Activated CD8-positive, alpha-beta memory T cell treated with anti-CD3 and anti-CD28 coated beads, Interleukin-2, amount 10 ng/mL, durations not matched to agents 7 days and 5 days (primary cell): ENCODE data around the gene EIF2AK2. TPM values are rescaled to one million over a fixed set of nuclear protein-coding genes. Genes with fewer than 3 reads are reported as not detected.
A peak's percentile ranks its signal among the peaks of the same experiment; 100 is the strongest.
"Not testable (repeated sequence)": the region's sequence is repeated elsewhere in the genome, so short reads cannot be mapped to it uniquely, and the experiment has no call there.

Experiments
- ATAC-seq: fragments of 150-1000 bp; cut with Tn5 transposase; one replicate; pipeline ENCODE4 v1.10.0; 2021; ENCODE audit warnings: moderate library complexity
- CTCF ChIA-PET: fragments of 350-600 bp; sonication (Branson Sonifier 250); formaldehyde crosslinking; loops from one replicate; lab custom pipeline; 2021; ENCODE audit warnings: antibody characterized with exemption; lab: Charles Lee
- DNase-seq: peaks from one replicate; pipeline ENCODE4 v3.0.0-alpha.2; 2020
- H3K27ac Mint-ChIP-seq: one replicate; pipeline ENCODE4 v1.8.0; 2021; ENCODE audit warnings: mild to moderate bottlenecking, mixed read lengths
- H3K27me3 Mint-ChIP-seq: one replicate; pipeline ENCODE4 v1.8.0; 2021; ENCODE audit warnings: mixed read lengths
- H3K36me3 Mint-ChIP-seq: one replicate; pipeline ENCODE4 v1.8.0; 2021; ENCODE audit warnings: mild to moderate bottlenecking, mixed read lengths
- H3K4me1 Mint-ChIP-seq: one replicate; pipeline ENCODE4 v1.8.0; 2021; ENCODE audit warnings: mixed read lengths
- H3K4me3 Mint-ChIP-seq: one replicate; pipeline ENCODE4 v1.8.0; 2021; ENCODE audit warnings: mild to moderate bottlenecking, moderate library complexity, mixed read lengths
- H3K9me3 Mint-ChIP-seq: one replicate; pipeline ENCODE4 v1.8.0; 2022; ENCODE audit warnings: low read depth, mixed read lengths
- total RNA-seq, 2 experiments: library from RNA; stranded (reverse); gene quantifications; one replicate each; pipeline ENCODE4 v1.2.3, GENCODE V29; 2021

Gene EIF2AK2
- total RNA-seq = 100 to 1,000 TPM; 115 to 175 TPM

DNA sequence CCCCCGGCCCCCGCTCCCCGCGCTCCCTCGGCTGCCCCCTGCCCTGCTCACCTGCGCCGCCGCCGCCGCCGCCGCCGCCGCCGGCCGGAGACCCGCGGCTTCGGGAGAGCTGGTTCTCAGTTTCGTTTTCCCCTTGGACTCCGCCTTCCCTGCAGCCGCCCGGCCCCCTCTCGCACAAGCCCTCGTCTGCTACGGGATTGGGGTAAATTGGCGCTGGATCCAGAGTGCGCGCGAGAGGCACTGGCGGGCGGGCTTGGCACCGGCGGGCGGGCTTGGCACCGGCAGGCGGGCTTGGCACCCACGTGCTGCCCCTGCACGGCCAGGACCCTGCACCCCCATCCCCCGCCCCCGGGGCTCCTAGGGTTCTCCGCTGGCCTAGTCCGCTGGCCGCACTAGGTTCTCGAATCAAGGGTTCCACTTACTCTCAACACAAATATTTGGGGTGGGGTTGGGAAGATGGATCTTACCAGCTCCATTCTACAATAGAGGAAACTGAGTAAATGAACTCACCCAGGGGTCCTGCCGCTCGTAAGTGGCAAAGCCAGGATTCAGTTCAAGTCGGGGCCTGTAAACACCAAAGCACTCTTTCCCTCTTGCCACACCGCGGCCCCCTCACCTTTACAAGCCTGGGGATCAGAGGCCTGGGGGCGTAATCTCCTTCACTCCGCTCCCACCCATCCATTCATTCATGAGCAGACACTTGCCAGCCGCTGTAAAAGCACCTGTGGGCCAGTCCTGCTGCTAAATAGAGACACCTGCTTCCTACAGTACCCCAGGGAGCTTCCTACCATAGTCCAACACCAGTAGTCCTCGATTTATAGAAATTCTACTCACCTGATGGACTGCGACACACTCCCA is at the start of gene EIF2AK2:
Gene EIF2AK2 (minus strand): TSS at position 124 of the 858 bp plus-strand sequence. CDS start 9,174 bp downstream, outside the sequence.
- Mint-ChIP-seq H3K27ac (peak within 1 kb of the TSS; percentile 98), H3K4me3 (peak within 1 kb of the TSS; percentile 98), H3K27me3 (no peaks in the 10 kb centered on the region), H3K9me3 (no peaks in the 10 kb centered on the region), H3K4me1 (peaks cover 46% of the 10 kb centered on the region), H3K36me3 (peaks cover 43% of the 10 kb centered on the region)
- peak; percentile 96 for ATAC-seq
- CTCF ChIA-PET = interaction anchor here (0.6 to 3.4 kb wide), 6 partner anchors 10 to 82 kb away, joined by 3 to 14 read pairs (median 3); partner anchors contain the start of gene CEBPZOS
- peak; percentile 95 for DNase-seq

DNA sequence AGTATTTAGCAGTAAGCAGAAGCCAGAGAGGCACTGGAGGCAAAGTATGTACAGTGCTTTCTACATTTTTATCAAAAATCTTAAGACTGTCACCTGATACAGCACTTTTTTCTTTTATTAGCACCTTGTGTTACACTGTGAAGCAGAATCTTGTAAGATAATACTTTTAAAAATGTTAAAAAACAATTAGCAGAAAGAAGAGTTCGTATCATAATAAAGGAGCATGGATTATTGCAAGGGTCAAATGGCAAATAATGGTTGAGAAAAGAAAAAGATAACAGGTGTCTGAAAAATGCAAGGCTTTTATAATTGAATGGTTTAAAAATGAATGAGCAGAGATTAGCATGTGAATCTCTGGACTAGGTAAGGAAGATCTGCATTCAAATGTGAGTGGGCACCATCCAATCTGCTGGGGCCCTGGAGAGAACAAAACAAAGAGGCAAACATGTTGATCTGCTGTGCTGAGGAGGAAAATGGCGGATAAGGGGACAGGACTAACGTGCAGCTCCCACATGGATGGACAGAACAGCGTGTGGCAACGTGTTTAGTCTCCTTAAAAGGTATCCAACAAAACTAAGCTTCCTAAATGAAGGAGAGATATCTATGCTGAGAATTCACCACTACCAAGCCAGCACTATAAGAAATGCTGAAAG is 49.0 kb upstream of the EIF2AK2 start:
- DNase-seq (no peak), ATAC-seq (no peak)
- Mint-ChIP-seq H3K4me1 (peaks cover 33% of the 10 kb centered on the region), H3K36me3 (peaks cover 87% of the 10 kb centered on the region), H3K4me3 (no peak overlapping the region), H3K27ac (no peak overlapping the region), H3K9me3 (peaks cover 22% of the 10 kb centered on the region), H3K27me3 (no peaks in the 10 kb centered on the region)
- CTCF ChIA-PET = no interaction called here

DNA sequence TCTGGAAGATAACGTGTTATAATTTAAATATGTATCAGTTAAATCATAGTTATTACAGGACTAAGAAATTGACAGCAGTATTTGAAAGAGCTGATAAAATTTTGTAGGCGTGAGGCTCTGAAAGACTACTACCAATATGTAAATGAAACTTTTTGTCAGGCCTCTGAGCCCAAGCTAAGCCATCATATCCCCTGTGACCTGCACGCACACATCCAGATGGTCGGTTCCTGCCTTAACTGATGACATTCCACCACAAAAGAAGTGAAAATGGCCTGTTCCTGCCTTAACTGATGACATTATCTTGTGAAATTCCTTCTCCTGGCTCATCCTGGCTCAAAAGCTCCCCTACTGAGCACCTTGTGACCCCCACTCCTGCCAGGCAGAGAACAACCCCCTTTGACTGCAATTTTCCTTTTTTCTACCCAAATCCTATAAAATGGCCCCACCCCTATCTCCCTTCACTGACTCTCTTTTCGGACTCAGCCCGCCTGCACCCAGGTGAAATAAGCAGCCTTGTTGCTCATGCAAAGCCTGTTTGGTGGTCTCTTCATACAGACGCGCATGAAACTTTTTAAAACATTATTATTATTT is 48.4 kb upstream of the EIF2AK2 start:
- ATAC-seq, H3K27ac Mint-ChIP-seq, DNase-seq, H3K4me3 Mint-ChIP-seq, CTCF ChIA-PET, H3K27me3 Mint-ChIP-seq: not testable (repeated sequence)
- peaks cover 36% of the 10 kb centered on the region for H3K4me1 Mint-ChIP-seq
- peaks cover 87% of the 10 kb centered on the region for H3K36me3 Mint-ChIP-seq
- peaks cover 22% of the 10 kb centered on the region for H3K9me3 Mint-ChIP-seq

DNA sequence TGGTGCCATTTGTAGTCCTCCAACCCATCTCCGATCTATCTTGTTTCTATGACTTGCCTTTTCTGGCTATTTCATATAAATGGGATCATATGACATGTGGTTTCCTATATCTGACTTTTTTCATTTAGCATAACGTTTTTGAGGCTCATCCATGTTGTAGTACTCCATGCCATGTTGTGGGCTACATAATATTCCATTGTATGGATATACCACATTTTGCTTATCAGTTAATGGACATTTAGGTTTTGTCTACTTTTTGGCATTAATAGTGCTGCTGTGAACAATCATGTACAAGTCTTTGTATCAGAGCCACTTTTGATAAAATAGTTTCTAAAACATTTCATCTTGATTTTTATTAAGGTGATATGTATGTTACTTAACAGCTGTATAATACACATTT is 46.9 kb upstream of the EIF2AK2 start:
- no peak overlapping the region for H3K27ac Mint-ChIP-seq
- peaks cover 47% of the 10 kb centered on the region for H3K4me1 Mint-ChIP-seq
- no peaks in the 10 kb centered on the region for H3K27me3 Mint-ChIP-seq
- peaks cover 76% of the 10 kb centered on the region for H3K36me3 Mint-ChIP-seq
- DNase-seq (no peak), ATAC-seq (no peak)
- H3K9me3 Mint-ChIP-seq = peaks cover 17% of the 10 kb centered on the region
- no peak overlapping the region for H3K4me3 Mint-ChIP-seq
- CTCF ChIA-PET = interaction anchor here (1.2 kb wide), 1 partner anchor 15 kb away, joined by 4 read pairs; no protein-coding TSS in a partner anchor

DNA sequence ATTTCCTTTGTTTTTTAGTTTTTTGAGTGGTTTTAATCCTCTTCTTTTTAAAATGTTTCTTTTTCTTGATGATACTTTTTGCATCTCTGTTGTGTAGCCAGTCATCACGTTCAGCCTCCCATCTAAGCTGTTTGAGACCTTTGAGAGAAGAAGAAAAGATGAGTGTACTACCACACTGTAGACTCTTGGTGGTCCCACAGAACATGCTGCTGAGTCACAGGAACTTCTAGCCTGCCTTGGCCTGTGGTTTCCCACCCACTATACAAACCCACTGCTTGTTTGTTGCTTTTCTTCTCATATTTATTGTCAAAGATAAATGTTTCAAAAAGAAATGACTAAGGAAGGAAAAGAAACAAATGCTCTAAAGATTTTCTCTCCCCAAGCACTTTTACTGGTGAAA is 45.0 kb upstream of the EIF2AK2 start:
- H3K27ac Mint-ChIP-seq = peak overlapping the region; percentile 87
- ATAC-seq = peak; percentile 95
- peaks cover 47% of the 10 kb centered on the region for H3K4me1 Mint-ChIP-seq
- H3K36me3 Mint-ChIP-seq = peaks cover 57% of the 10 kb centered on the region
- DNase-seq = peak; percentile 88
- CTCF ChIA-PET = interaction anchor here (0.6 to 1.7 kb wide), 4 partner anchors 30 to 99 kb away, joined by 3 to 7 read pairs (median 3); partner anchors contain the start of gene EIF2AK2
- H3K27me3 Mint-ChIP-seq = no peaks in the 10 kb centered on the region
- H3K9me3 Mint-ChIP-seq = peaks cover 5% of the 10 kb centered on the region
- no peak overlapping the region for H3K4me3 Mint-ChIP-seq

DNA sequence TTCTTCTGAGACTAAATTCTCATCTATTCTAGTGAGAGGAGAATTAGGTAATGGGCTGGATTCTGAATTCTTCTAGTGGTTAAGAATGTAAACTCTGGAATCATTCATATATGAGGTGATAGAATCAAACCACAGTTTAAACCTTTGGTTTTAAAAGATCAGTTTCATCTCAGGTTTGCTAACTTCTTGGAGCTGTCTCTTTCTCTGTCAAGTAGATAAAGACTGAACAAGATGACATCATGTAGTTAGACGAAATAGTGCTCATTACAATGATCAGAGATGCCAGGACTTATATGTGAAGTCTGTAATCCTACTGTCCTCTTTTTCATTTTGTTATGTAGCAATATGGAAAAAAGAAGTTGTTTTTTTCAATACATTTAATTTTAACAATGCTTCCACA is 44.4 kb upstream of the EIF2AK2 start:
- Mint-ChIP-seq H3K4me3 (no peak overlapping the region), H3K4me1 (peaks cover 45% of the 10 kb centered on the region), H3K36me3 (peaks cover 54% of the 10 kb centered on the region), H3K9me3 (peaks cover 3% of the 10 kb centered on the region), H3K27me3 (no peaks in the 10 kb centered on the region), H3K27ac (peak overlapping the region; percentile 69)
- CTCF ChIA-PET = interaction anchor here (0.6 to 1.7 kb wide), 5 partner anchors 11 to 100 kb away, joined by 3 to 7 read pairs (median 3); partner anchors contain the start of gene EIF2AK2
- DNase-seq = no peak
- ATAC-seq = no peak

DNA sequence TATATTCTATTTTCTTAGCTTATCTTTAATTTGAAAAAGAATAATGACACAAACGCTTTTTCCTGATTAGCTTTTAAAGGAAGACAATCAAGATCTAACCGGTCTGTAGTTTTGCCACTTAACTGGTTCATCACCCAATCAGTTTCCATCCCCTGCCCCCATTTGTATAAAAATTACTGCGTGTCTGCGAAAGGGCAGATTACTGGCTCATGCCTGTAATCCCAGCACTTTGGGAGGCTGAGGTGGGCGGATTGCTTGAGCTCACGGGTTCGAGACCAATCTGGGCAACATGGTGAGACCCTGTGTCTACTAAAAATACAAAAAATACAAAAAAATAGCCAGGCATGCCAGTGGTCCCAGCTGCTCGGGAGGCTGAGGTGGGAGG is 41.9 kb upstream of the EIF2AK2 start:
- H3K9me3 Mint-ChIP-seq = no peaks in the 10 kb centered on the region
- H3K36me3 Mint-ChIP-seq = peaks cover 30% of the 10 kb centered on the region
- CTCF ChIA-PET = interaction anchor here (0.5 to 1.5 kb wide), 5 partner anchors 12 to 72 kb away, joined by 3 to 4 read pairs (median 3); no protein-coding TSS in a partner anchor
- peaks cover 45% of the 10 kb centered on the region for H3K4me1 Mint-ChIP-seq
- H3K4me3 Mint-ChIP-seq = no peak overlapping the region
- DNase-seq (no peak), ATAC-seq (no peak)
- H3K27me3 Mint-ChIP-seq = no peaks in the 10 kb centered on the region
- no peak overlapping the region for H3K27ac Mint-ChIP-seq

DNA sequence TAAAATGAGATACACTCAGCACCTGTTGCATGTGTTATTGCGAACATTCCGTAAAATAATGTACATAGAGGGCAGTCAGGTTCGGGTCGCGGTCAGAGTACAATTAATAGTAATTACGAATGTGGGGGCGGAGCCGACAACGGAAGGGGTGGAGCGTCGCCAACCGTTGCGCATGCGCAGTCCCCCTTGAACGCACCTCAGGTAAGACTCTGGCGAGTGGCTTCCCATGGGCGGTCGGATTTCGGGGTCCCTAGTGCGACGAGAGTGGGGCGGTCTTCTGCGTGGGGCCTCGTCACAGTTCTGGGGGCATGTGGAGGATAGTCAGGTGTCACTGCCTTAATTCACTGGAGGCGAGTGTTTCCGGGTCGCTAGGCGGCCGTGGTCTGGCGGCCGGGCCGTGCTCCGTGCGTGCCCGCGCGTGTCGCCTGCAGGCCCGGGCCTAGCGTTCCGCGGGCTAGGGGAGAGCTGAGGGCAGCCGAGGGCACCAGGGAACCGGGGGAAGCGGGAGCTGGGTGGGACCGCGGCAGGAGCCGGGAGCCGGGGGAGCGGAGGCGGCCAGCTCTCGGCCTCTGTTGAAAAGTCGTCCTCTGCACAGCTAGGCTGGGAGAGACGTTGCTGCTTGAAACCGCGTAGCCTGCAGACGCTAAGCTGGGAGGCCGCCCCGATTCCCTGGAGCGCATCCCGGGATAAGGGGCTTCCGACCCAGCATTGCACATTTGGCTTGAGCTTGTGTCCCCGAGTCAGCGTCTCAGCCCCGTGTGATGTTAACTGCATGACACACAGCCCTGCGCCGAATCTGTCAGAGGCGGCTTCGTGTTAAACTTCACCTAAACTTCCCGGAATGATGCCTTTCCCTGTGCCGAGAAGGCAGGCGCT is 39.8 kb upstream of the EIF2AK2 start, which contains the start of gene CEBPZOS:
Gene CEBPZOS (plus strand): TSS at position 177 of the 876 bp plus-strand sequence. CDS start 3,209 bp downstream, outside the sequence.
- Mint-ChIP-seq H3K36me3 (peaks cover 15% of the 10 kb centered on the region), H3K4me1 (peaks cover 33% of the 10 kb centered on the region), H3K27ac (peak within 1 kb of the TSS; percentile 99), H3K4me3 (peak within 1 kb of the TSS; percentile 97), H3K9me3 (no peaks in the 10 kb centered on the region), H3K27me3 (no peaks in the 10 kb centered on the region)
- ATAC-seq = peak; percentile 92
- peak; percentile 92 for DNase-seq
- CTCF ChIA-PET = interaction anchor here (1.3 kb wide), 1 partner anchor 40 kb away, joined by 4 read pairs; the partner anchor contains the start of gene EIF2AK2

DNA sequence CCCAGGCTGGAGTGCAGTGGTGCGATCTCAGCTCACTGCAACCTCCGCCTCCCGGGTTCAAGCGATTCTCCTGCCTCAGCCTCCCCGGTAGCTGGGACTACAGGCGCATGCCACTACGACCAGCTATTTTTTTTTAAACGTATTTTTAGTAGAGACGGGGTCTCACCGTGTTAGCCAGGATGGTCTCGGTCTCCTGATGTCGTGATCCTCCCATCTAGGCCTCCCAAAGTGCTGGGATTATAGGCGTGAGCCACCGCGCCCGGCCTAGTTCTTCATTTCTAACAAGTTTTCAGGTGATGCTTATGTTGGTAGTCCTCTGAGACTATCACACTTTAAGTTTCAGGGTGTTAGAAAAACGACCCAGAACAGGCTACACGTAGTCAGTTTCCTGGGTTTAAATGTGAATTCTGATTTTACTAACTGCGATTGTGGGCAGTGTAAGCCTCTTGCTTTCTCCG is 39.1 kb upstream of the EIF2AK2 start:
- CTCF ChIA-PET = interaction anchor here (1.3 kb wide), 1 partner anchor 39 kb away, joined by 4 read pairs; the partner anchor contains the start of gene EIF2AK2
- peaks cover 30% of the 10 kb centered on the region for H3K4me1 Mint-ChIP-seq
- peaks cover 13% of the 10 kb centered on the region for H3K36me3 Mint-ChIP-seq
- H3K9me3 Mint-ChIP-seq, ATAC-seq, H3K27me3 Mint-ChIP-seq, DNase-seq: not testable (repeated sequence)
- H3K4me3 Mint-ChIP-seq = peak overlapping the region; percentile 97
- peak overlapping the region; percentile 99 for H3K27ac Mint-ChIP-seq

DNA sequence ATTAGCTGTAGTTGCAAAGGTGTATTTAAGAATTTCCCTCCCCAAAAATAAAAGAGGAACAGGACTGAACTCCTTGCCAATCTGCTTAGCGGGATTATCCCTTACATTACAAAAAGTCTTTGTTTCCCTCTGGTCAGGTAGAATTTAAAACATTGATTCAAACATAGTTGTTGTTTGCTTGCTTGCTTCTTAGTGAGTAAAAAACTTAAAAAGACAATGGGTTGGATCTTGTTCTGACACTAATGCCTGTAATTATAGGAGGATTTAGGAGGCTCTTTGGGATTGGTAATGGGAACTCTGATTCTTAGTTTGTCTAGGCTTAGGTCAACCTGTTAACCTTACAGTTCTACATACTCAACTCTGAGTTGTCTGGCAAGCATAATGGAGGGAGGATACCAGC is 35.8 kb upstream of the EIF2AK2 start:
- no peak overlapping the region for H3K4me3 Mint-ChIP-seq
- no peak for ATAC-seq
- peaks cover 4% of the 10 kb centered on the region for H3K36me3 Mint-ChIP-seq
- no peaks in the 10 kb centered on the region for H3K9me3 Mint-ChIP-seq
- DNase-seq = no peak
- H3K27me3 Mint-ChIP-seq = peaks cover 4% of the 10 kb centered on the region
- peaks cover 21% of the 10 kb centered on the region for H3K4me1 Mint-ChIP-seq
- CTCF ChIA-PET = interaction anchor here (0.7 kb wide), 1 partner anchor 25 kb away, joined by 3 read pairs; no protein-coding TSS in a partner anchor
- H3K27ac Mint-ChIP-seq = no peak overlapping the region

DNA sequence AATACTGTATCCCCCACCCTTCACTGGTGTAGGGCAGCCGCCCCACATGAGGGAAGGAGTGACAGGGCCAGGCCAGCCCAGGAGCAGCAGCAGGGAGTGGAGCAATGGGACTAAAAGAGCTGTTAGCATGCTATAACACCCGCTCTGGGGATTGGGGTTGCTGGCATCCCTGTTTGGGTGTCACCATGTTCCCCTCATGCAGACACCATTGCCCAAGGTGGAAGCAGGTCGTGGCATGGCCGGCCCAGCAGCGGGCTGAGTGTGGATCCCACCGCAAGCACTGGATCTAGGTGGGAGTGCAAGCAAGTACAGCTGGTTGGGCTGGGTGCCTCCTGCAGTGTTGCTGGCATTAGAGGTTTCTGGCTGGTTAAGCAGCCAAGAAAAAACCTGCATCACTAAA is 35.0 kb upstream of the EIF2AK2 start:
- no peak for ATAC-seq
- CTCF ChIA-PET = interaction anchor here (0.7 kb wide), 1 partner anchor 25 kb away, joined by 3 read pairs; no protein-coding TSS in a partner anchor

DNA sequence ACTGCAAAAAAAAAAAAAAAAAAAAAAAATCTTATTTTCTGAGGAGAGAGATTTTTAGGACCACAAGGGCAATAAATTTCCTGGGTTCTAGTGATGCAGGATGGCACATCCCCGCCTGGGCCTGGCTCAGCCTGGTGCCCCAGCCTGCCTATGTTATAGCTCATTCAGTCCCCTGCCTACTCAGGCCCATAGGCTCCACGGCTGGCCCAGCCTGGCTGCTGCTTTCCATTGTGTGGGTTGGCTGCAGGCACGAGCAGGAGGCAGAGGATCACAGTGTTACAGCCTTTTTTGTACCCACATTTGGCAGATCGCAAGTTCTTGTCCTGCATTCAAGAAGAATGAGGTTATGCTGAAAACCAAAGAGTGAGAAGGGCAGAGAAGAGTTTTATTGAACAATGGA is 34.5 kb upstream of the EIF2AK2 start:
- peaks cover 2% of the 10 kb centered on the region for H3K36me3 Mint-ChIP-seq
- no peak overlapping the region for H3K4me3 Mint-ChIP-seq
- CTCF ChIA-PET = interaction anchor here (0.7 kb wide), 1 partner anchor 825 kb away, joined by 3 read pairs; no protein-coding TSS in a partner anchor
- no peak overlapping the region for H3K27ac Mint-ChIP-seq
- DNase-seq (no peak), ATAC-seq (no peak)
- H3K4me1 Mint-ChIP-seq = peaks cover 14% of the 10 kb centered on the region
- H3K9me3 Mint-ChIP-seq = no peaks in the 10 kb centered on the region
- H3K27me3 Mint-ChIP-seq = peaks cover 12% of the 10 kb centered on the region

More for the DNA sequence above, 35.0 kb upstream of the EIF2AK2 start:
- Mint-ChIP-seq H3K27me3 (peaks cover 8% of the 10 kb centered on the region), H3K4me3 (no peak overlapping the region), H3K27ac (no peak overlapping the region), H3K36me3 (peaks cover 4% of the 10 kb centered on the region), H3K9me3 (no peaks in the 10 kb centered on the region), H3K4me1 (peaks cover 15% of the 10 kb centered on the region)
- DNase-seq = no peak
